ENCODE measurements around the gene MRPL3.

- no peak for TF ChIP-seq POLR2A (IDR thresholded peaks at IDR 0.05)
- no peak for TF ChIP-seq CTCF (IDR thresholded peaks at IDR 0.05)
- no peak for TF ChIP-seq POLR2AphosphoS5 (IDR thresholded peaks at IDR 0.05)
Observed at GRCh38 chr3:131544557-131544956, 41.8 kb upstream of the MRPL3 start.
